Endothelial cell of umbilical vein (primary cell): Measurements from ENCODE around the gene CNTNAP2. TPM values are rescaled to one million over a fixed set of nuclear protein-coding genes. Genes with fewer than 3 reads are reported as not detected.

Experiments used
- BruUV-seq: library from RNA; stranded (reverse); fragments of 400-500 nt; replicated peaks from 2 replicates; lab custom pipeline; 2021; lab: Mats Ljungman, UMichigan
- CTCF ChIA-PET: fragments of 300-600, 350-600 bp; sonication (Branson Sonifier 250); formaldehyde crosslinking; loops from one replicate; lab custom pipeline; 2021; ENCODE audit warnings: antibody characterized with exemption, inconsistent platforms; lab: Charles Lee
- POLR2A ChIA-PET: fragments of 300-600, 350-600 bp; sonication (Branson Sonifier 250); formaldehyde crosslinking; loops from one replicate; lab custom pipeline; 2021; ENCODE audit warnings: antibody characterized with exemption, inconsistent platforms; lab: Charles Lee
- DNase-seq: peaks from one replicate; pipeline ENCODE4 v3.0.0-alpha.2; 2011; ENCODE audit warnings: low read depth, low spot score
- FAIRE-seq: peaks from 2 replicates; lab custom pipeline; 2011; peaks lifted over from hg19 to GRCh38; lab: Jason Lieb, UNC
- H2AFZ ChIP-seq: 2 replicates; pipeline ENCODE4 v1.6.0; 2012; ENCODE audit warnings: low read depth, low read length, control low read depth, inconsistent platforms
- H3K27ac ChIP-seq: 2 replicates; pipeline ENCODE4 v1.5.1; 2011; ENCODE audit warnings: low read depth, mild to moderate bottlenecking, control low read depth, low read length, moderate library complexity; ENCODE audit not compliant: insufficient read depth
- H3K27me3 ChIP-seq, 2 experiments: 2 replicates each; pipeline versions ENCODE4 v1.6.0 to v1.6.1; 2011; ENCODE audit warnings: low read length in 2 of 2, mixed read lengths in 1 of 2; ENCODE audit not compliant: control insufficient read depth in 2 of 2, insufficient read depth in 2 of 2
- H3K36me3 ChIP-seq, 2 experiments: 2 replicates in 1 of 2; 3 replicates in 1 of 2; pipeline ENCODE4 v1.5.1; 2011; ENCODE audit warnings: low read length in 2 of 2, mild to moderate bottlenecking in 1 of 2, moderate library complexity in 1 of 2; ENCODE audit not compliant: control insufficient read depth in 2 of 2, insufficient read depth in 2 of 2; ENCODE audit errors: extremely low read depth in 1 of 2
- H3K4me1 ChIP-seq: 3 replicates; pipeline ENCODE4 v1.5.1; 2011; ENCODE audit warnings: mild to moderate bottlenecking, low read length; ENCODE audit not compliant: control insufficient read depth, insufficient read depth; ENCODE audit errors: extremely low read depth
- H3K4me2 ChIP-seq: 2 replicates; pipeline ENCODE4 v1.6.1; 2011; ENCODE audit warnings: low read length, control low read depth, mixed read lengths; ENCODE audit not compliant: insufficient read depth
- H3K4me3 ChIP-seq, 3 experiments: fragments of 200-600 bp in 1 of 3; sonication (generic), shearing (Covaris generic) in 1 of 3; replicated peaks in 1 of 3; 2 replicates each; pipeline ENCODE4 v1.5.1; 2011 to 2016; ENCODE audit warnings: control low read depth in 3 of 3, low read length in 3 of 3, mild to moderate bottlenecking in 2 of 3, inconsistent platforms in 1 of 3, low read depth in 1 of 3, moderate library complexity in 1 of 3; ENCODE audit not compliant: insufficient read depth in 1 of 3
- H3K79me2 ChIP-seq: 2 replicates; pipeline ENCODE4 v1.6.0; 2012; ENCODE audit warnings: low read length, inconsistent platforms; ENCODE audit not compliant: control insufficient read depth, insufficient read depth
- H3K9ac ChIP-seq: replicated peaks from 2 replicates; pipeline ENCODE3; 2011; ENCODE audit warnings: low read length, control low read depth; ENCODE audit not compliant: insufficient read depth; ENCODE audit errors: extremely low read depth
- H3K9me1 ChIP-seq: replicated peaks from 3 replicates; pipeline ENCODE4 v1.6.0; 2011; ENCODE audit warnings: mild to moderate bottlenecking, low read length; ENCODE audit not compliant: control insufficient read depth, insufficient read depth; ENCODE audit errors: extremely low read depth
- H3K9me3 ChIP-seq: replicated peaks from 2 replicates; pipeline ENCODE4 v1.5.1; 2012; ENCODE audit warnings: low read length, inconsistent platforms; ENCODE audit not compliant: control insufficient read depth, insufficient read depth
- H4K20me1 ChIP-seq: replicated peaks from 2 replicates; pipeline ENCODE3; 2011; ENCODE audit warnings: mild to moderate bottlenecking, low read length; ENCODE audit not compliant: control insufficient read depth, insufficient read depth; ENCODE audit errors: extremely low read depth
- EZH2 ChIP-seq: IDR thresholded peaks from 2 replicates; pipeline ENCODE4 v1.6.1; 2012; ENCODE audit warnings: borderline replicate concordance, low read depth, mild to moderate bottlenecking, moderate library complexity, low read length, inconsistent platforms; ENCODE audit not compliant: severe bottlenecking
- FOS ChIP-seq: IDR thresholded peaks from 2 replicates; pipeline ENCODE4 v1.6.1; 2011; ENCODE audit warnings: mild to moderate bottlenecking, low read length, moderate library complexity, borderline replicate concordance; ENCODE audit not compliant: insufficient read depth
- GATA2 ChIP-seq: IDR thresholded peaks from 2 replicates; pipeline ENCODE4 v1.7.0; 2011; ENCODE audit warnings: low read depth, mild to moderate bottlenecking, moderate library complexity, mixed read lengths, low read length; ENCODE audit not compliant: insufficient read length, insufficient read depth
- JUN ChIP-seq: IDR thresholded peaks from 2 replicates; pipeline ENCODE4 v1.6.1; 2011; ENCODE audit warnings: borderline replicate concordance, low read depth; ENCODE audit not compliant: insufficient read length, insufficient read depth
- MYC ChIP-seq: IDR thresholded peaks from one replicate; pipeline ENCODE4 v1.6.1; 2011; ENCODE audit warnings: mild to moderate bottlenecking, low read depth, low read length
- POLR2A ChIP-seq: IDR thresholded peaks from 2 replicates; pipeline ENCODE4 v1.6.1; 2012; ENCODE audit warnings: low read depth, mild to moderate bottlenecking, control low read depth, low read length
- POLR2AphosphoS5 ChIP-seq: IDR thresholded peaks from 2 replicates; pipeline ENCODE4 v1.6.1; 2012; ENCODE audit warnings: low read depth, mild to moderate bottlenecking, control low read depth, low read length, moderate library complexity; ENCODE audit not compliant: insufficient read depth
- dilution Hi-C: fragments of 300-500 bp; cut with MboI; formaldehyde crosslinking; loops from one replicate; pipeline ENCODE4 v1.15.0; 2019; ENCODE audit warnings: low sequenced_read_pairs; ENCODE audit not compliant: extremely low pct_ligation_motif_present
- intact Hi-C: fragments of 100-400 bp; cut with micrococcal nuclease; formaldehyde crosslinking; loops from one replicate; pipeline ENCODE4 v1.10.0; 2022
- polyA plus RNA-seq, 4 experiments: library from polyadenylated mRNA; depleted of rRNA in 3 of 4; stranded (reverse) in 3 of 4; unstranded in 1 of 4; fragments of >200 nt; gene quantifications; 2 replicates each; pipeline versions ENCODE4 v1.2.1 to v1.2.3, GENCODE V29; 2011 to 2012; ENCODE audit warnings: missing spikeins in 1 of 4
- total RNA-seq: library from RNA; stranded (reverse); gene quantifications from 2 replicates; pipeline ENCODE4 v1.2.3, GENCODE V29; 2021
- TF ChIP-seq, protein P1 (sequence below), 2 donors: IDR thresholded peaks; 1 replicate in 1 of 2; 2 replicates in 1 of 2; pipeline ENCODE4 v1.5.1; 2011; ENCODE audit warnings: low read length in 2 of 2, mild to moderate bottlenecking in 2 of 2, moderate library complexity in 2 of 2, control low read depth in 1 of 2, inconsistent platforms in 1 of 2, low read depth in 1 of 2; ENCODE audit not compliant: insufficient read depth in 1 of 2; ENCODE audit errors: extremely low read depth in 1 of 2
- TF ChIP-seq, protein P2 (sequence below): IDR thresholded peaks from 2 replicates; pipeline ENCODE4 v1.6.1; 2011; ENCODE audit not compliant: insufficient read depth, insufficient read length

The CNTNAP2 gene
- total and polyA plus RNA-seq, 2 donors (not counting 3 experiments of a cell fraction or from before 2014, with no cell fraction given) = not detected

DNA sequence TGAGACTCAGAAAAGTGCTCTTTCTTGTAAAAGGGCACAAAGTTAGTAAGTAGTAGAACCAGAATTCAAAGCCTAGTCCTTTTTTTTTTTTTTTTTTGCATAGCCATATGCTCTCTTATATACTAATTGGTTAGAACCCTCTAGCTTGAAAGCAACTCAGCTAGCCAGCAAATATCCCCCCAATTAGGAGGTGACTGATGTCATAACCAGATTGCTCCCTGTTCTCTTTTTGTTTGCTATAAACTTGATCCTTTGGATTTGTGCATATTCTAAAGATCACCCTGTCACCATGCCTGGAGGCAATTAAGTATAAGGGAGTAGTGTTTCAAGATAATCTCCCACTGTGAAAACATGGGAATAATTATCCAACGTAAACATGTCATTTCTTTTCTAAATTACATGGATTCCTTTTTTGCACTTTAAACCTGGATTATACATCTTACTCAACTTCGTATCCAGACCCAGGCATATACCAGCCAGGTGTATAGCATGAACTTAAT lies 963.4 kb downstream of the CNTNAP2 start:
- Histone ChIP-seq H3K4me3 (no peak overlapping the region), H3K9me1 (no peaks in the 10 kb centered on the region), H3K4me1 (no peaks in the 10 kb centered on the region), H3K9me3 (no peaks in the 10 kb centered on the region), H3K79me2 (no peaks in the 10 kb centered on the region), H3K4me2 (no peak overlapping the region), H3K27ac (no peak overlapping the region), H3K9ac (no peak overlapping the region), H3K36me3 (no peaks in the 10 kb centered on the region), H3K27me3 (no peaks in the 10 kb centered on the region), H4K20me1 (no peaks in the 10 kb centered on the region), H2AFZ (no peak overlapping the region)
- FAIRE-seq (no peak), DNase-seq (no peak)
- TF ChIP-seq GATA2 = no peak
- no peak for TF ChIP-seq POLR2A
- TF ChIP-seq, protein P1, sequence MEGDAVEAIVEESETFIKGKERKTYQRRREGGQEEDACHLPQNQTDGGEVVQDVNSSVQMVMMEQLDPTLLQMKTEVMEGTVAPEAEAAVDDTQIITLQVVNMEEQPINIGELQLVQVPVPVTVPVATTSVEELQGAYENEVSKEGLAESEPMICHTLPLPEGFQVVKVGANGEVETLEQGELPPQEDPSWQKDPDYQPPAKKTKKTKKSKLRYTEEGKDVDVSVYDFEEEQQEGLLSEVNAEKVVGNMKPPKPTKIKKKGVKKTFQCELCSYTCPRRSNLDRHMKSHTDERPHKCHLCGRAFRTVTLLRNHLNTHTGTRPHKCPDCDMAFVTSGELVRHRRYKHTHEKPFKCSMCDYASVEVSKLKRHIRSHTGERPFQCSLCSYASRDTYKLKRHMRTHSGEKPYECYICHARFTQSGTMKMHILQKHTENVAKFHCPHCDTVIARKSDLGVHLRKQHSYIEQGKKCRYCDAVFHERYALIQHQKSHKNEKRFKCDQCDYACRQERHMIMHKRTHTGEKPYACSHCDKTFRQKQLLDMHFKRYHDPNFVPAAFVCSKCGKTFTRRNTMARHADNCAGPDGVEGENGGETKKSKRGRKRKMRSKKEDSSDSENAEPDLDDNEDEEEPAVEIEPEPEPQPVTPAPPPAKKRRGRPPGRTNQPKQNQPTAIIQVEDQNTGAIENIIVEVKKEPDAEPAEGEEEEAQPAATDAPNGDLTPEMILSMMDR (IDR thresholded peaks at IDR 0.05; ENCODE audit: extremely low read depth in 1 of 2, insufficient read depth in 1 of 2, low read depth in 1 of 2, low read length in 2 of 2) = no peak
- no peak for TF ChIP-seq JUN
- no peak for TF ChIP-seq FOS
- TF ChIP-seq MYC = no peak
- ChIA-PET CTCF (no interaction called here), POLR2A (no interaction called here)
- intact Hi-C loops (no loop called here), dilution Hi-C loops (no loop called here)
- no TSS peak for BruUV-seq

DNA sequence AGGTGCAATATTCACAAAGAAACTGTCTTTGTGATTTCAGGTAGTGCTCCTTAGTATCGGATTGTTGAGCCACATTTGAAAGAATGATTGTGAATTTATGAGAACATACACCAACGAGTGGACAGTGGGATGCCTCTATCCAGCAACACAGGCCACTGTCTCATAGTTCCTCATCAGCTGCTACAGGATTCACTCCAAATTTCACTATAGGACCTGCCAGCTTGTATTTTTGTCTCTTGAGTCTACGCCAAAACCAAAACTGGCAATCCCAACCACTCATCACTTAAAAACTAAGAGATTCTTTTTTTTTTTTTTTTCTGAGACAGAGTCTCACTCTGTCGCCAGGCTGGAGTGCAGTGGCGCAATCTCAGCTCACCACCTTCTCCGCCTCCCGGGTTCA lies 964.5 kb downstream of the CNTNAP2 start:
- BruUV-seq = no TSS peak
- Histone ChIP-seq H3K4me3 (no peak overlapping the region), H3K36me3 (no peaks in the 10 kb centered on the region), H3K4me1 (no peaks in the 10 kb centered on the region), H3K4me2 (no peak overlapping the region), H4K20me1 (no peaks in the 10 kb centered on the region), H3K9me1 (no peaks in the 10 kb centered on the region), H3K27me3 (no peaks in the 10 kb centered on the region), H3K79me2 (no peaks in the 10 kb centered on the region), H3K9me3 (no peaks in the 10 kb centered on the region), H3K9ac (no peak overlapping the region), H3K27ac (no peak overlapping the region), H2AFZ (no peak overlapping the region)
- intact Hi-C loops = no loop called here
- POLR2A ChIA-PET = no interaction called here
- dilution Hi-C loops = no loop called here
- DNase-seq = no peak
- TF ChIP-seq, protein P2, sequence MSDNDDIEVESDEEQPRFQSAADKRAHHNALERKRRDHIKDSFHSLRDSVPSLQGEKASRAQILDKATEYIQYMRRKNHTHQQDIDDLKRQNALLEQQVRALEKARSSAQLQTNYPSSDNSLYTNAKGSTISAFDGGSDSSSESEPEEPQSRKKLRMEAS = no peak
- TF ChIP-seq JUN (no peak), GATA2 (no peak), MYC (no peak), FOS (no peak), POLR2AphosphoS5 (no peak), EZH2 (no peak), POLR2A (no peak)
- TF ChIP-seq, protein P1 (IDR thresholded peaks at IDR 0.05; ENCODE audit: extremely low read depth in 1 of 2, insufficient read depth in 1 of 2, low read depth in 1 of 2, low read length in 2 of 2) = no peak
- FAIRE-seq = no peak
- CTCF ChIA-PET = no interaction called here
